HG02623 (cell line): ENCODE results near the gene NPTN.
"Not testable (repeated sequence)": the region's sequence is repeated elsewhere in the genome, so short reads cannot be mapped to it uniquely, and the experiment has no call there.

Experiments
- ATAC-seq: cut with Tn5 transposase; IDR thresholded peaks from one replicate; pipeline ENCODE4 v1.9.1; 2021; ENCODE audit warnings: moderate library complexity; ENCODE audit not compliant: unreplicated experiment

NPTN gene

DNA sequence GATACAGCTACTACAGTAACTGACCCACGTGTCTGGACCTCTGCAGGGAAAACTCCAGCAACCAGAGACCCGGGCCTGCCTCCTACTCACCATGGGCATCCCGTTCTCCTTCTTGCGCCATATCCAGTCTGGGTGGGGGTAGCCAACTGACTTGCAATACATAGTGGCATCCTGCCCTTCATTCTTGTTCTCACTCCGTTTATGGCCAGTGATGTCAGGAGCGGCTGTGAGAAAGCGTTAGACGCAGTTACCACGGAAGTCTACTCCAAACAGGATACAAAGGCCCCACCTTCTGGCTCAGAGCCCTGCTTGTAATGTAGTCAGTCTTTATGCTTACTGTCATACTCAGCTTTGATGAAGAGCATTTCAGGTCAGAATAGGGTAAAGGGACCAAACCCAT is 59.6 kb downstream of the NPTN start:
- no peak for ATAC-seq

DNA sequence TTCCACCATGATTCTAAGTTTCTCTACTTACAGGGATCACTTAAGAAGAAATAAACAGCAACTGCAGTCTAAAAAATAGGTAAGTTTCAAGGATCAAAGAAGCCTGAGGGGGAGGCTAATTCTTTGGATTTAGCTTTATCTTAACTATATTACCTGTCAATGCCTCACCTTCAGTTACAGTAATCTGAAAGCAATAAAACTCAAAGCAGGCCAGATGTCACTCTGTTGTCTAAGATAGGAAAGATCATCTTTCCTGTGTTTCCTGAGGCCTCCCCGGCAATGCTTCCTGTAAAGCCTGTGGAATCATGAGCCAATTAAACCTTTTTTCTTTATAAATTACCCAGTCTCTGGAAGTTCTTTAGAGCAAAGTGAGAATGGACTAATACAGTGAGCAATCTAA is 60.2 kb downstream of the NPTN start:
- ATAC-seq = no peak

DNA sequence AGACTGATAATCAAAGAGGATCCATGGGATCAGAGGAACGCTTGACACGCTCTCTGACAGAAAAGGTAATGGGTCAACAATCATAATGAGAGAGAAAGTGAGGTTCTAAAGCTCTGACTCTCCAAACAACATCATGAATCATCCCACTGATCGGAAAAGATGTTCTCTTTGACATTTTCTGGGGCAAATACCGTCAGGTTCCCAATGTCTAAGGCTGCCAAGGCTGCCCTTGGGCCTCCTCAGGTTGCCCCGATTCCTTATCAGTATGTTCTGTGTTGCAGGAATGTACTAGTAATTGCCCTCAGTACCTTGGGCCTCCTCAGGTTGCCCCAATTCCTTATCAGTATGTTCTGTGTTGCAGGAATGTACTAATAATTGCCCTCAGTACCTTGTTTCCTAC is 60.9 kb downstream of the NPTN start:
- ATAC-seq = no peak

DNA sequence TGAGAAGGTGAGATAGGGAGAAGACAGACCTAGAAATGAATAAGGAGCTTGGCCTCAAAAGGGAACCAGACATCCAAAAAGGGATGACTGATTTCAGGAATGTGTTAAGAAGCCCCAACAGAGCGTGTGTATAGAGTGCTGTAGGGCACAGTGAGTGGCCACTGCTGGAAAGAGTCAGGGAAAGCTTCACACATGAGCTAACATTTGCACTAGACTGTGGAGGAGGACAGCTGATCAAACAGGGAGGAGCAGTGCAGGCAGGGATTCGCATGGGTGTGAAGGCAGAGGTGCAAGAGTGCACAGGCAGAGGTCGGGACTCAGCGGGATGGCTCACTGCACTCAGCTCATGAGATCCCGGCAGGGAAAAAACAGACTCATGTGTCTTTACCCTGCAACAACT is 61.8 kb downstream of the NPTN start:
- no peak for ATAC-seq

DNA sequence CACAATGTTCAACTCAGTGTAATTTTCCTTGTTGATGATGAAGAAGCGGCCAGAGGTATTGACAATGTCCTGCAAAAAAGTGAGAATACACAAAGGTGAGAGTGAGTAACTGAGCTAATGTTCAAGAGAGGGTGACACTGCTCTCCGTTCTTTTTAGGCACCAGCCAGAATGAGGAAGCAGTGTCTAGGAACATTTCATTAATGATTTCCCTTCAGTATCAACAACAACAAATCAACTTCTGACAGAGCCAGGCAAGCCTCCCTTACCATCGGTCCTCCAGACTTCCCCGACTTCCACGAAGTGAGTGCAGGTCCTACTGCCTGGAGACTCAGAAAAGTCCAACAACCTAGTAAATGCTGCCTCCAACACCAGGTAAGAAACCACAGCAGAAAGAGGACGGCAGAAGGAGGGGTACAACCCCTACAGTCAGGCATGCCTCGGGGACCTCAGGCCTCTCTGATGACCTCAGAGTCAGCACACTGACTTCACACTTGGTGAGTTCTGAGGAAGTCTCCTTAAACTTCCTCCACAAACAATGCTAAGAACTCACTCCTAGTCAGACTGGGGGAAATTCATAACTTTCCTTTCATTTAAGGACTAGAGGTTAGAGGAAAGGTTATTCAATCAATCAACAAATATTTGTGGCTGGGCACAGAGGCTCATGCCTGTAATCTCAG is 62.7 kb downstream of the NPTN start:
- ATAC-seq = no peak

DNA sequence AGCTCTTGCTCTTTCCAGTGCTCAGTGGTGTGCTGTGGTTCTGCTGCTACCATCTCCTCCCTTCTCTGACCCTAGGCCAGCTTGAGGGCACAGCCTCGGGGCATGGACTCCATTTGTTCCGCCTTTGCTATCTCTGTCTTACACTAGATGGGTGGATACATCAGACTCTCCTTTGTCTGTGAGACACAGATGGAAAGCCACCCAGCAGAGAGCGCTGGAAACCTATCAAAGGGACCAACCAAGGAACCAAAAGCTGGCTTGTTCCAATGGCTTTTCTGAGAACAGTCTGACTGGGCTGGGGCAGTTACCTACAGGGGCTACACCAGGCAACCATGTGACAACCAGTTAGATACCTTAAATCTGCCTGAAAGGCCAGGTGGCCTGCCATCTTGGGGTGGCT is 63.8 kb downstream of the NPTN start:
- no peak for ATAC-seq

DNA sequence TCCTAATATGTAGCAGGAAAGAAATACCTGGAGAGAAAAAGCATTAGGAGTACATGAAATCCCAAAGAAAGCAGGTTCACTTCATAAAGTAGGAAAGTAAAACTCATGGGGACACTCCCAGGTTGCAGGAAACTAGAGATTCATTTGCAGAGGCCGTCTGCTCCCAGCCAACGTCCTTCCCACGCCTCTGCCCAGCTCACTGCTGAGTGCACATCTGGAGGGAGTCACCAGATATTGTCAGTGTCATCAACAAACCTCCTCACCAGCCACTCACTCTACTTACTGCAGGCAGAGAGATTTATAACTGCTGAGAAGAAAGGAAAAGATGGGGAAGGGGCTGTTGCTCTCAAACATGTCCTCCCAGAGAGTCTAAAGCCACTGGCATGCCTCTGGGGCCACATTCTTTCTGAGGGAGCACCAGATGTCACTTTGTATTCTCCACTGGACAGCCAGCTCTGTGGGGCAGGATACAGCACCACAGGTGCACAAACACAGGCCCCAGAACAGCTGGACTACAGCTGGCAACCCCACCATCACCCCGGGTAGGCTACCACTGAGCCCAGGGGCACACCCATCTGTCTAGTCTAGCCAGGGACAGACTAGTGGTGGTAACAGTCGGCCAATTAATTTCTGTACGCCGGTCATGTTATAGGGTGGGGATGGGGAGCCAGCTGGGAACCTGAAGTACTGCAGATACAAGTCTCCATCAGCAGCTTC is 64.5 kb downstream of the NPTN start:
- no peak for ATAC-seq

DNA sequence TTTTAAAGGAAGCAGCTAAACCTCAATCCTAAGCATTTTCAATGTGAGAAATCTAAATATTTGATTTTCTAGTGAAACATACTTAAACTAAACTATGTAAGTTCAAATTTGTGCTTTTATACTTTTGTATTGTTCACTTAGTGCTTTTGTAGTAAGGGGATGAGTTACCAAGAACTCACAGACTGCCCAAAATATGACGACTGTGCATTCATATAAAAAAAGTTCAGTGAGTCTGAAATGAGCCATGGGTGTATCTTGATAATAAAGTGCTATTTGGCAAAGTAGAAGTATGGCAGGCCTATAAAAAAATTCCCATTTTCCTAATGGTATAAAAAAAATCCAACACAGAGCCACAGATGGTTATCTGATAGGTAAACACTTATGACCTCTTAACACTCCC is 66.2 kb downstream of the NPTN start:
- ATAC-seq = no peak

DNA sequence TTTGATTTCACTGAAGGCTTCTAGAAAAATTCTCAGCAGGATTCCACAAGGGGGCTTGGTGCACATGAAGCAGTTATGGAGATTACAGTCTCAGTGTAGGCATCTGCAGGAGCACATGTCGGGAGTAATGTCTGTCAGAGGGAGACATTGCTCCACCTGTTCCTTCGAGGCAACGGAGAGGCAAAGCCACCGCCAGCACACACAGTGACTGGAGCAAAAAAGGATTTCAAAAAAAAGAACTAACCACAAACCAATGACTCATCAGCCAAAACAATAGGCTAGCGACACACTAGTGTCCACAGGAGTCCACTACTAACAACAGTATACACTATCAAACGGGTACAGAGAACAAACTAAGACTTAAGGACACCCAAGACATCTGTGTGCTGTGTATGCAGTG is 68.9 kb downstream of the NPTN start:
- no peak for ATAC-seq

DNA sequence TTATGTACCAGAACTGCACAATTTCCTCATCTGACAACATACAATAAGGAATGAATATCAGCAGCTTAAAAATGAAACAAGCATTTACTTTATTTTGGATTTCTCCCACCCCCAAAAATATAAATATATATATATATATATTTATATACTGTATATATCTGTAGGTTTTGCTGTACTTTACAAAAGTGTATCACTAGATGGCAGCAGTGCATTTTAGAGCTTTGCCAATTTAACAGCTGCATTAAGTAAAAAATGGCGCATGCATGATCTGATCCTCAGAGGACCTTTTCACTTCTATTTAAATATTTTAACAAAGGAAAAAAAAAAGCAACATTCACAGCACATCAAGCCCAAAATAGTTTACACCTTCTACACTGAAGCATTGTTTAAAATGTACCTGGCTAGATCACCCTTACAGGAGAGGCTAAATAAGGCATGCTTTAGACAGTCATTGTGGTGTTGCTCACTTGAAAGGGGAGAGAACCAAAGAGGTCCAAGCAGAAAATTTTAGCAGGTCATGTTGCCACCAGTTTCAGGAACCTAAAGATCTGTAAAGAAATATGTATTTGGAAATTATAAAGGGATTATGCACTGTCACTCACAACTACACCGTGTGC is 72.6 kb downstream of the NPTN start:
- no peak for ATAC-seq

DNA sequence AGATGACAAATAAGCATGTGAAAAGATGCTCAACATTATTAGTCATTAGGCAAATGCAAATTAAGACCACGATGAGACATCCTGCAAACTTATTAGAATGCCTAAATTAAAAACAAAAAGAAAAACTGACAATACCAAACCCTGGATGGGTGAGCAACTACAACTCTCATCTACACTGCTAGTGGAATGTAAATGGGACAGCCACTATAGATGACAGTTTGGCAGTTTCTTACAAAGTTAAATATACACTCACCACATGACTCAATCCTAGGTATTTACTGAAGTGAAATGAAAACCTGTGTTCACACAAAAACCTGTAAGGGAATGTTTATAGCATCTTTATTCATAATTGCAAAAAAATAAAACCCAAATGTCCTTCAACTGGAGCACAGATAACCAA is 74.7 kb downstream of the NPTN start:
- ATAC-seq = no peak

DNA sequence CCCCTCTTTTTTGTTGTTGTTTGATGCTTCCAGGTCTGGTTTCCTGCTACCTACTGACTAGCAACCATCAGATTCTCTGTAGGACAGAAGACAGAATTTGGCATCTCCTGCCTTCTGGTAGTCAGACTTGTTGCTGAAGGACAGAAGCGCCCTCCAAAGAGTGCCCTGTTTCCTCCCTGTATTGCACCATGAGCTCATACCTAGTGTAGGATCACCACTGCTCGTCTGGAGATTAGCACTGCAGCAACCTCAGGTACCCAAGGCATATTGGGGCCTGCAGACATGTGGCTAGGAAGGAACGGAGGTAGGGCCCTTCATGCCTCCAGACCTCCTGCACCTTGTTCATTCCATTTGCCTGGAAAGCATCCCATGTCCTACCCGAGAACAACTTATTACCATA is 78.1 kb downstream of the NPTN start:
- ATAC-seq = no peak

DNA sequence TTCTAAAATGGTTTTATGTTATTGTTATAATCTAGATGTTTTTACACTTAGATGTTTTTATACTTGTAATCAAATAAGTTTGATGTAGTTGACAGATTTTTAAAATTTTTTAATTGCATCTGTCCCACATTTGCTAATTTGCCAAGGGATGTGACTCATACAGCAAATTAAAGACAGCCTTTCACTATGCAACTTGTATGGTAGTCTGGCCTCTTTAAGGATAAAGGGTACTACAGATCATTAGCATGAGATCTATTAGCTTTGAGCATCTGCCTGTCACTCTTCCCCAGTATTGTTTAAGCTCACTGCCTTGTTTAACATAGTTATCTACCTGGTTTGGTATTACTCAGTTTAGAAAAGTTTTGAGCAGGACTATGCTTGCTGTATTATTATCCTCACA is 83.0 kb downstream of the NPTN start:
- ATAC-seq = no peak

DNA sequence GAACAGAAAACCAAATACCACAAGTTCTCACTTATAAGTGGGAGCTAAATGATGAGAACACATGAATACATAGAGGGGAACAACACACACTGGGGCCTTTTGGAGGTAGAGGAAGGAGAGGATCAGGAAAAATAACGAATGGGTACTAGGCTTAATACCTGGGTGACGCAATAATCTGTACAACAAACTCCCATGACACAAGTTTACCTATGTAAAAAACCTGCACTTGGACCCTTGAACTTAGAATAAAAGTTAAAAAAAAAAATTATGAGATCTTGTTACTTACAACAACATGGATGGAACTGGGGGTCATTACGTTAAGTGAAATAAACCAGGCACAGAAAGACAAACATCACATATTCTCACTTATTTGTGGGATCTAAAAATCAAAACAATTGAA is 84.3 kb downstream of the NPTN start:
- ATAC-seq = not testable (repeated sequence)

DNA sequence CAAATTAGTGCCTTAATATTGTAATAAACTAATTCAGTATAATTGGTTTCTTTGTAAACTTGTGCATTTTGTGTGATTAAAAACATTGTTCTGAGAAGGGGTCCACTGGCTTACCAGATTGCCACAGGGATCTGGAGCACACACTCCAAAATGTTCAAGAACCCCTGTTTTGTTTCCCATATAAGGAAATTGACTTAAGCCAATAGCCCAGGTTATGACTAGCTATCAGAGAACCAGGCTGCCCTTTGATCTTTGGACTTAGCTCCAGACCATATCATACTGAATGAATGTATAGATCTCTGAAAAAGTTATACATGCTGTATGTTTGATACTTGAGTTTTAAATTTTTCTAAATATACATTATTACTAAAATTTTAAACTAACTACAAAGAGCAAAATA is 91.7 kb downstream of the NPTN start:
- ATAC-seq = no peak

DNA sequence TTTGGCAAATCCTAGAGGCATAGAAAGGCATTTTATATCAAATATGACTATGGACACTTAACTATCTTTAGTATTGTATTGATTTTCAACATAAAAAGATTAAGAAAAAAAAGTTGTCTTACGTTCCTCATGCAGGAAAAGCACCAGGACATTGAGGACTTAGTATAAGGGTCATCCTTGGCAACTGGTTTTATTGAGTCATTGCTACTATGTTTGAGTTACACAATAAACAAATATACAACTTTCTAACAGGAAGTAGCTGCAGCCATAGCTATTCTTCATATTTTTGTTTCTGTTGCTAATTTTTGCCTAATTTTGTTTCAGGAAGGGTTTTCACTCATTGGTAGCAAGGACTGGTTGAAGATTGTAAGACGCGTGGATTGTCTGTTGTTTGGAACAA is 93.0 kb downstream of the NPTN start:
- no peak for ATAC-seq

DNA sequence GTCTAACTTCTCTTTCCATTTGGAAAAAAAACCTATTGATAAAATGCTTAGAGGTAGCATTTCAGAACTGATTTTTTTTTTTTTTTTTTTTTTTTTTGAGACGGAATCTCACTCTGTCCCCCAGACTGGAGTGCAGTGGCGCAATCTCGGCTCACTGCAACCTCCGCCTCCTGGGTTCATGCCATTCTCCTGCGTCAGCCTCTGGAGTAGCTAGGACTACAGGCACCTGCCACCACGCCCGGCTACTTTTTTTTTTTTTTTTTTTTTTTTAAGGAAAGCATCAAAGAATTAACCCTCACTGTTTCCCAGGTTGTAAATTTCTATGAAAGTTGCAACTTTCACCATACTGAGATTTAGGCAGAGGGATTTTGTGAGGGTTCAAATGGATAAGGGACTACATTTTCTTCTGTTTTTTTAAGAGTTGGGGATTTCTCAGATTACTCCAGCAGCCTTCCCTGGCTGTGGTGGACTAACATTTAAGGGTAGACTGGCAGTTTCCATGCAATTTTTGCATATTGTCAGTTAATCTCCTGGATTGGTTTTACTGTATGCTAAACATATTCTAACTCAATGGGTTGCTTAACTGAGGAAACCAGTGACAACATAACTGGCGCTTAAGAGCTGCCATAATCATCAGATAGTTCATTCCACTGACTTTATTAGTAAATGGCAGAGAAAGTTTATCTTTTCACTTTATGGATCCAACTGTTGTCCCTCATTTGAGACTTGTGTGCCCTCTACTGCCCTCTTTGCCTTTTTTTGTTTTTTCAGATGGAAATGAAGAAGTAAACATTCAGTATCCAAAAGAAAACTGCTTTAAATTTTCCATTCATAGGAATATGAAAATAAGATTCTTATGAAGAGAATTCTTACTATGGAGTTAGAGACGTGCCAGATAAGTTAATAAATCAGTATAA is 93.7 kb downstream of the NPTN start:
- no peak for ATAC-seq

DNA sequence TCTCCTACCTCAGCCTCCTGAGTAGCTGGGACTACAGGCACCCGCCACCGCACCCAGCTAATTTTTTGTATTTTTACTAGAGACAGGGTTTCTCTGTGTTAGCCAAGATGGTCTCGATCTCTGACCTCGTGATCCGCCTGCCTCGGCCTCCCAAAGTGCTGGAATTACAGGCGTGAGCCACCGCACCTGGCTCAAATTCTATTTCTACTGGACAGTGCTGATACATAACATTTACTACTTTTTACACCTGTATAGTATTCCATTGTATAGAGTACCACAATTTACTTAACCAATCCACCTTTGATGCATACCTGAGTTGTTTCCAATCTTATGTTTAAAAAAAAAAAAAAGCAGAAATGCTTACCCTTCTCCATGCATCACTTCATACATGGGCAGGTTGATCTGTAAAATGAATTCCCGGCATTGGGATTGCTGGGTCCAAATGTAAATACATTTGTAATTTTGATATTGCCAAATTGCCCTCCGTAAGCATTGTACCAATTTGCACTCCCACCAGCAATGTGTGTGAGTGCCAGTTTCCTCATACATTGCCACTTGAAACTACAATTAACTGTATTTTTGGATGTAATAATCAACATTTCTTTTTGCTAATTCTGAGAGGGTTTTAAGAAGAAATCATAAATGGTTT is 94.5 kb downstream of the NPTN start:
- ATAC-seq = no peak

DNA sequence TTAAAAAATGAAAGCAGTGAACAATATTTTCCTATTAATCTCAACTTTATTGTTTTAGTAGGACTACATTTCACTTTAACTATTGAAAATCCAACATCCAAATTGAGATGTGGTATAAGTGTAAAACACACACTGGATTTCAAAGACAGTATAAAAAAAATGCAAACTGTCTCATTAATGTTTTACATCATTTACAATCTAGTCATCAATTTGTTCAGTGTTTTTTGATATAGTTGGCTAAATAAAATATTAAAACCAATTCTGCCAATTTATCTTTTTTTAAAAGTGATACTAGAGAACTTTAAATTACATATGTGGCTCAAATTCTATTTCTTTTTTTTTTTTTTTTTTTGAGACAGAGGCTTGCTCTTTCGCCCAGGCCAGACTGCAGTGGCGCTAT is 95.1 kb downstream of the NPTN start:
- no peak for ATAC-seq

DNA sequence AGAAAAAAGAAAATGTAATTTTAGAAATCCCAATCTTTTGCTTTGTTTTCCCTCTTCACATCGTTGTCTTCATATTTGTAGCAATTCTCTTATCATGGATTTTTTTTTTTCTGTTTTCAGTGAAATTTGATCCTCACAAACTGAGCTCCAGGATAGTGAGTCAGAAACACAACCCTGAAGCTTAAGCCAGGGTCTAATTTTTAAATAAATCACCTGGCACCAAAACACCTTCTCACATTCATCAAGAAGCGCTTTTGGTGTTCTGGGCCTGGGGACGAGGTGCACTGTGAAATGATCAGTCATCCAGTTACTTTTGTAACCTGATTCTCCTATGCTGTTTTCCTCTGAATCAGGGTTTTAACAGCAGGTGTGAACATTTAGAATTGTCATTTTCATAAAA is 102.5 kb downstream of the NPTN start:
- no peak for ATAC-seq

DNA sequence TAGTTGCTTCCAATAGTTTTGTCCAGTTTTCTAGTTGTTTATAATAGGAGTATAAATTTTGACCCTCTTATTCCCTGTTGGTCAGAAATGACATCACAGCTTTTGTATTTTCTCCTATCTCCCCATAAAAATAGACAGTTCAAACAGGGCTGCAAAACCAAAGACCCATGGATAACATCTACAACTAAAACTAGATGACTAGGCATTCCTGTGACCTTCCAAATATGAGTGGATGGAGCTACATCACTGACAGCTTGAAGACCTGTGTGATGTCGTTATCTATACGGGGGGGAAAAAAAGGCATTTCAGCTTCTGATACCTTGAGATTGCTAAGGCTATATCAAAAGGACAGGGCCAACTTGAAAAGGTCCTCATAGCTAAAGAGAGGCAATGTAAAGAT is 105.6 kb downstream of the NPTN start:
- no peak for ATAC-seq
